ENCODE results near the gene PSMD12. TPM values are rescaled to one million over a fixed set of nuclear protein-coding genes. Genes with fewer than 3 reads are reported as not detected.

The PSMD12 gene
- total and polyA plus RNA-seq, 9 of the 15 experiments (the other 6 are each of a cell fraction or from before 2014, with no cell fraction given) = 36.6 to 150 (median 65.5) TPM

DNA sequence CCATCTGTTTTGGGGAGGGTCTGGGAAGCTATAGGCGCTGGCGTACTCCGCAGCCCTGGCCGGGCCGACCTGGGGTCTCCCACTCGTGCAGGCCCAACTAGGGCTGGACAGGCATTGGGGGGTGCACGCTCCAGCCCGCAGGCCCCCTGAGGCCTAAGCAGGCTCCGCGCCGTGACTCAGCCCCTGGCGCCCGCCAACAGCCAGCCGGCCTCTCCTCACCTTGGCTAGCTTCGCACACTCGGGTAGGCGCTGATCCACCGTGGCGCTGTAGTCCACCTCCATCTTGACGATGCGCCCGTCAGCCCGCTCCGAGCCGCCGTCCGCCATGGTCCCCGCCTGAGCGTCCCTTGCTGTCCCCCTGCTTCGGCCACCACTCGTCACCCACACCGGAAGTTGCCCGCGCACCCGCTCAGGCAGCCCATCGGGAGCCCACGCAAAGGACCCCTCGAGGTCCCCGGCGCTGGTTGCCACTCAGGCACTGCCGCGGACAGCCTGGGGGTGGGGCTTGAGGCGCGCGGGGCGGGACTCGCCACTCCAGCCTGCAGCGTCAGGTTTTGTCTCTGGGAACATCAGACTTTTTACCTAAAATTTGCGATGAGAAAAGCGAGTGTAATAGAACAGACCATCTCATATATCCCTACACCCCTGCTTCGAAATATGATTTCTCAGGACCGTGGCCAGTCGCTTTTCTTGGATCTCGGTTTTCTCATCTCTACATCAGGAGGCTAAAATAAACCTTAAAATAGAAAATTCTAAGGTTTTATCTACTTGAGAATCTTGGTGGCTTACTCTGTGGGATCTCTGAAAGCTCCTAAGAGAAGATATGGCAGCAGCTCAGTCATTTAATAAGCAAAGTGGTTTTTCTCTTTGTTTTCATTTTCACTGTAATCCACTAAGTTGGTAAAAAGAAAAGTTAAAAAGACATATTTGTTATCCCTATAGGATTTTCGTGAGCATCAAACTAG lies at the start of gene PSMD12 (continued):
- TF ChIP-seq ZFX (CRISPR knock-in tag; IDR thresholded peaks at IDR 0.05) (peak; percentile 99), ZNF76 (CRISPR knock-in tag; IDR thresholded peaks at IDR 0.05; ENCODE audit: borderline replicate concordance) (no peak), HCFC1 (IDR thresholded peaks at IDR 0.05; ENCODE audit: low read depth, low read length) (peak; percentile 70), TCF7L2 (IDR thresholded peaks at IDR 0.05; ENCODE audit: low read depth, low read length) (no peak), SNIP1 (IDR thresholded peaks at IDR 0.05; ENCODE audit: low read depth) (no peak), FOXJ3 (CRISPR knock-in tag; IDR thresholded peaks at IDR 0.05) (no peak), GABPB1 (CRISPR knock-in tag; IDR thresholded peaks at IDR 0.05) (peak; percentile 98), SNRNP70 (optimal IDR thresholded peaks at IDR 0.05; ENCODE audit: low read depth, low read length) (no peak), ZNF707 (CRISPR knock-in tag; conservative IDR thresholded peaks at IDR 0.05) (no peak), RBM15 (IDR thresholded peaks at IDR 0.05; ENCODE audit: insufficient read depth, low read length) (no peak), SAFB2 (IDR thresholded peaks at IDR 0.05; ENCODE audit: borderline replicate concordance, low read depth, low read length, severe bottlenecking) (no peak), RBFOX2 (IDR thresholded peaks at IDR 0.05; ENCODE audit: low read depth, low read length) (peak; percentile 99), CBX1 (IDR thresholded peaks at IDR 0.05; ENCODE audit: low read depth) (peak; percentile 80), ZNF436 (CRISPR knock-in tag; IDR thresholded peaks at IDR 0.05) (no peak)
- TF ChIP-seq, protein P1, sequence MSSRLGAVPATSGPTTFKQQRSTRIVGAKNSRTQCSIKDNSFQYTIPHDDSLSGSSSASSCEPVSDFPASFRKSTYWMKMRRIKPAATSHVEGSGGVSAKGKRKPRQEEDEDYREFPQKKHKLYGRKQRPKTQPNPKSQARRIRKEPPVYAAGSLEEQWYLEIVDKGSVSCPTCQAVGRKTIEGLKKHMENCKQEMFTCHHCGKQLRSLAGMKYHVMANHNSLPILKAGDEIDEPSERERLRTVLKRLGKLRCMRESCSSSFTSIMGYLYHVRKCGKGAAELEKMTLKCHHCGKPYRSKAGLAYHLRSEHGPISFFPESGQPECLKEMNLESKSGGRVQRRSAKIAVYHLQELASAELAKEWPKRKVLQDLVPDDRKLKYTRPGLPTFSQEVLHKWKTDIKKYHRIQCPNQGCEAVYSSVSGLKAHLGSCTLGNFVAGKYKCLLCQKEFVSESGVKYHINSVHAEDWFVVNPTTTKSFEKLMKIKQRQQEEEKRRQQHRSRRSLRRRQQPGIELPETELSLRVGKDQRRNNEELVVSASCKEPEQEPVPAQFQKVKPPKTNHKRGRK (tag; IDR thresholded peaks at IDR 0.05) = no peak
- TF ChIP-seq, protein P2, sequence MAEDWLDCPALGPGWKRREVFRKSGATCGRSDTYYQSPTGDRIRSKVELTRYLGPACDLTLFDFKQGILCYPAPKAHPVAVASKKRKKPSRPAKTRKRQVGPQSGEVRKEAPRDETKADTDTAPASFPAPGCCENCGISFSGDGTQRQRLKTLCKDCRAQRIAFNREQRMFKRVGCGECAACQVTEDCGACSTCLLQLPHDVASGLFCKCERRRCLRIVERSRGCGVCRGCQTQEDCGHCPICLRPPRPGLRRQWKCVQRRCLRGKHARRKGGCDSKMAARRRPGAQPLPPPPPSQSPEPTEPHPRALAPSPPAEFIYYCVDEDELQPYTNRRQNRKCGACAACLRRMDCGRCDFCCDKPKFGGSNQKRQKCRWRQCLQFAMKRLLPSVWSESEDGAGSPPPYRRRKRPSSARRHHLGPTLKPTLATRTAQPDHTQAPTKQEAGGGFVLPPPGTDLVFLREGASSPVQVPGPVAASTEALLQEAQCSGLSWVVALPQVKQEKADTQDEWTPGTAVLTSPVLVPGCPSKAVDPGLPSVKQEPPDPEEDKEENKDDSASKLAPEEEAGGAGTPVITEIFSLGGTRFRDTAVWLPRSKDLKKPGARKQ (CRISPR knock-in tag; IDR thresholded peaks at IDR 0.05) = no peak
- TF ChIP-seq, protein P3, sequence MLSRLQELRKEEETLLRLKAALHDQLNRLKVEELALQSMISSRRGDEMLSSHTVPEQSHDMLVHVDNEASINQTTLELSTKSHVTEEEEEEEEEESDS (CRISPR knock-in tag; IDR thresholded peaks at IDR 0.05) = no peak
- TF ChIP-seq, protein P4, sequence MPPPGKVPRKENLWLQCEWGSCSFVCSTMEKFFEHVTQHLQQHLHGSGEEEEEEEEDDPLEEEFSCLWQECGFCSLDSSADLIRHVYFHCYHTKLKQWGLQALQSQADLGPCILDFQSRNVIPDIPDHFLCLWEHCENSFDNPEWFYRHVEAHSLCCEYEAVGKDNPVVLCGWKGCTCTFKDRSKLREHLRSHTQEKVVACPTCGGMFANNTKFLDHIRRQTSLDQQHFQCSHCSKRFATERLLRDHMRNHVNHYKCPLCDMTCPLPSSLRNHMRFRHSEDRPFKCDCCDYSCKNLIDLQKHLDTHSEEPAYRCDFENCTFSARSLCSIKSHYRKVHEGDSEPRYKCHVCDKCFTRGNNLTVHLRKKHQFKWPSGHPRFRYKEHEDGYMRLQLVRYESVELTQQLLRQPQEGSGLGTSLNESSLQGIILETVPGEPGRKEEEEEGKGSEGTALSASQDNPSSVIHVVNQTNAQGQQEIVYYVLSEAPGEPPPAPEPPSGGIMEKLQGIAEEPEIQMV (tag; conservative IDR thresholded peaks at IDR 0.05; ENCODE audit: low read depth) = no peak
- TF ChIP-seq, protein P5, sequence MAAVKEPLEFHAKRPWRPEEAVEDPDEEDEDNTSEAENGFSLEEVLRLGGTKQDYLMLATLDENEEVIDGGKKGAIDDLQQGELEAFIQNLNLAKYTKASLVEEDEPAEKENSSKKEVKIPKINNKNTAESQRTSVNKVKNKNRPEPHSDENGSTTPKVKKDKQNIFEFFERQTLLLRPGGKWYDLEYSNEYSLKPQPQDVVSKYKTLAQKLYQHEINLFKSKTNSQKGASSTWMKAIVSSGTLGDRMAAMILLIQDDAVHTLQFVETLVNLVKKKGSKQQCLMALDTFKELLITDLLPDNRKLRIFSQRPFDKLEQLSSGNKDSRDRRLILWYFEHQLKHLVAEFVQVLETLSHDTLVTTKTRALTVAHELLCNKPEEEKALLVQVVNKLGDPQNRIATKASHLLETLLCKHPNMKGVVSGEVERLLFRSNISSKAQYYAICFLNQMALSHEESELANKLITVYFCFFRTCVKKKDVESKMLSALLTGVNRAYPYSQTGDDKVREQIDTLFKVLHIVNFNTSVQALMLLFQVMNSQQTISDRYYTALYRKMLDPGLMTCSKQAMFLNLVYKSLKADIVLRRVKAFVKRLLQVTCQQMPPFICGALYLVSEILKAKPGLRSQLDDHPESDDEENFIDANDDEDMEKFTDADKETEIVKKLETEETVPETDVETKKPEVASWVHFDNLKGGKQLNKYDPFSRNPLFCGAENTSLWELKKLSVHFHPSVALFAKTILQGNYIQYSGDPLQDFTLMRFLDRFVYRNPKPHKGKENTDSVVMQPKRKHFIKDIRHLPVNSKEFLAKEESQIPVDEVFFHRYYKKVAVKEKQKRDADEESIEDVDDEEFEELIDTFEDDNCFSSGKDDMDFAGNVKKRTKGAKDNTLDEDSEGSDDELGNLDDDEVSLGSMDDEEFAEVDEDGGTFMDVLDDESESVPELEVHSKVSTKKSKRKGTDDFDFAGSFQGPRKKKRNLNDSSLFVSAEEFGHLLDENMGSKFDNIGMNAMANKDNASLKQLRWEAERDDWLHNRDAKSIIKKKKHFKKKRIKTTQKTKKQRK (IDR thresholded peaks at IDR 0.05; ENCODE audit: borderline replicate concordance, low read depth, low read length) = no peak

All from K562 (cell line).